GM21381 (cell line): ENCODE measurements around the gene EIF2AK3.
"Not testable (repeated sequence)": the region's sequence is repeated elsewhere in the genome, so short reads cannot be mapped to it uniquely, and the experiment has no call there.

Experiments
- ATAC-seq: cut with Tn5 transposase; IDR thresholded peaks from one replicate; pipeline ENCODE4 v1.9.1; 2021; ENCODE audit warnings: mild to moderate bottlenecking, moderate library complexity; ENCODE audit not compliant: unreplicated experiment

EIF2AK3 gene

DNA sequence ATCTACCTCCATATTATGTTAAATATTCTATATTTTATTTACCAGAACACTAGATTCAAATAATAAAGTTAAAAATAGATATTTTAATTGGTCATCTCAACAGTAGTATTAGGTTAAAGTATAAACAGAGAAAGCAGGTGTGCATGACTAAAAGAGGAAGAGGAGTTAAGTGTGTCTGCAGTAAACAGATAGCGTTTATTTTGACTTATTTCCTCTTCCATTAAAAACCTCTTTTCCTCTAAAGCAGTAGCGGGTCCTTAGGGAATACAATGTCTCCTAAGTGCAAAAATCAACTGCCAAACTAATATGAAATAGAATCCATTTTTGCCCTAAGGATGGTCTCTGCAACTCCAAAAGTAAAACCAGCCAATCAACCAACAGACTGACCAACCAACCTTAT lies 27.7 kb downstream of the EIF2AK3 start:
- peak; percentile 3 for ATAC-seq

- ATAC-seq: no peak
Measured at GRCh38 chr2:88597168-88597567, 30.1 kb downstream of the EIF2AK3 start.

DNA sequence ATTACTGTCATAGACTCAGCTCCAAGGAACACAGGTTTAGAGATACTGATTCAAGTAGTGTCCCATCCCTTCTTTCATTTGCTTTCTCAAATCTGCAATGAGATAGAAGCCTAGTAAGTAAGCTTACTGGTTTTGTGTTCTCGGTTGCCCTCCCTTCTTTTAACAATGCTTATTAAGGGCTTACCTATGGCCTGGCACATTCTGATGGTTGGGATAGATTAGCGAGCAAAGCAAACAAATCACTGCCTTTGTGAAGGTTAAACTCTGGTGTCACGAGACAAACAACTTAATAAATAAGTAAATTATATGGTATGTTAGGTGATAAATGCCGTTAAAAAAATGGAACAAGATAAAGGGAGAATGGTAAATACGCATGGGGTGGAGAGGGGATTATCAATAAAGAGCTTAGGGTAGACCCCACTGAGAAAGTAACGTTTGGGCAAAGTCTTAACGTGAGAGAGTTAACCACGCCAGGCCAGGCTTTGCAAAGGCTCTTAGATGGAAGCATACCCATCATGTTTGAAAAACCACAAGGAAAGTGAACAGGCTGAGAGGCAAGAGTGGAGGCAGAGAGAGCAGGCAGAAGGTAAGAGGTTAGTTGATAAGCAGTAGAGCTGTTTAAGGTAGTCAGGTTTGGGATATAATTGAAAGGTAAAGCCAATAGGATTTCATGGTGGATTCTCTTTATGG lies 31.0 kb downstream of the EIF2AK3 start:
- no peak for ATAC-seq

DNA sequence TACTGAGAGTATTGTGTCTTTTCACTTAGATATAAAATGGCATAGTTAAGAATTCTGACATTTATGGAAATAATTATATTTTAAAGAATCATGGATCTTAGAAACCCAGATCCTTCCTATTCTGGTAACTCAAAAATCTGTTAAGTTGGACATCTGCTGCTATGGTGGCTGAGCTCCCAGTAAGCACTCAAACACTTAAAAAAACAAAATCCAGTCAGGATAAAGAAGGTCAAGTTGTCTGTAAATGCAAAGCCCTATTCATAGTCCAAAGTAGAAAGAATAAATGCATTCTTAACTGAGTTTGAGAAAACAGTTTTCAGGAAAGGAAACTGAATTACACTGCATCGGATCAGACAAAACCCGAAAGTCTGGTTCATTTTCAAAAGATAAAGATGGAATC lies 35.6 kb downstream of the EIF2AK3 start:
- ATAC-seq: no peak

GRCh38 chr2:88590998-88591613 lies 36.2 kb downstream of the EIF2AK3 start:
- ATAC-seq: peak; percentile 85

GRCh38 chr2:88585969-88586368 lies 41.3 kb downstream of the EIF2AK3 start:
- no peak for ATAC-seq

DNA sequence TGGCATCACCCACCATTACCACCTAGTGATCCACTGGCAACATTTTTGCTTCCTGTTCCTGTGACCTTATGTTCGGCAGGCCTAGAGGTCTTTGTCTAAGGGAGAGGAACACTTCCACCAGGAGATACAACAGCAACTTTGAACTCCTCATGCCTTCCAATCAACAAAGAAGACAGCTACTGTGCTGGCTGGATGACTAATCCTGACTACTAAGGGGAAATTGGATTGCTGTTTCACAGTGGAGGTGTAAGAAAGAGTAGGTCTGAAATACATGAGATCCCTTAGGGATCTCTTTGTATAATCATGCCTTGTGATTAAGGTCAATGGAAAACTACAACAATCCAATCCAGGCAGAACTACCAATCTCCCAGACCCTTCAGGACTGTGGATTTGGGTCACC lies 45.2 kb downstream of the EIF2AK3 start:
- no peak for ATAC-seq

DNA sequence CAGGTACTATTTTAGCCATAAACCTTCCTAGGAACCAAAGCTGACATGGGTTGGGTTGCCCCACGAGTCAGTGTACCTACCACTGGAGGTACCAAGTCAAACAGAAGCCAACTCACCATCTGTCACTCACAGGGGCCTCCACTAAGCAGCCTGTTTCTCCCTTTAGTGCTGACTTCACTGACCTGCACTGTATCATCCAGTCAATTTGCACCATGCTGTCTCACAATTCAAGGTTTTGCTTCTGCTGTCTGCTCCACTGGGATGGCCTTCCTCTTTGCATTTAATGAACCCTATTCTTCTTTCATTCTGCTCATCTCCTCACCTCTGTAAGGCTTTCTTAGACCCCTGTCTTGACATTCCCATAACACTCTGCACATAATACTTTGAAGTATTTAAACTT lies 47.2 kb downstream of the EIF2AK3 start:
- ATAC-seq: no peak

DNA sequence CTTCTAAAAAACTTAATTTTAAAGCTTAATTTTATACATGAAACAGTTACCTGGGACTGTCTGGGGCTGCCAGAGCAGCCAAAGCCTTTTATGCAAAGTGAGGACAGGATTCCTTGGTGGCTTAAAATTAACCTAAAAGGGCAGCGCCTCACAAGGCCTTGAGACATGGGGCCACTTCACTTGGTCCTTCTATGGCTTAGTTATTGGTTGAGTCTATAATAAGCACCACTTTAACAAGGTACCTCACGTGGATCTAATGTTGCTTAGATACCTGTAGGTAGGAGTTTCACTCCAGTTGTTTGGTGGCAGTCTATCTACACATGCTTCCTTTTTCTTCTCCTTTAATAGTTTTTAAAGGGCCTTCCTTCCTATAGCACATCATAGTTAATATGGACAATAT lies 51.6 kb downstream of the EIF2AK3 start:
- ATAC-seq: no peak

- no peak for ATAC-seq
Measured at GRCh38 chr2:88575051-88575450, 52.2 kb downstream of the EIF2AK3 start.

- ATAC-seq: peak; percentile 78
Measured at GRCh38 chr2:88574445-88574844, 52.8 kb downstream of the EIF2AK3 start.

- ATAC-seq: no peak
Measured at GRCh38 chr2:88568179-88568578, 59.1 kb downstream of the EIF2AK3 start.

GRCh38 chr2:88564402-88564801 lies 62.9 kb downstream of the EIF2AK3 start:
- no peak for ATAC-seq

GRCh38 chr2:88563129-88563528 lies 64.1 kb downstream of the EIF2AK3 start:
- no peak for ATAC-seq

DNA sequence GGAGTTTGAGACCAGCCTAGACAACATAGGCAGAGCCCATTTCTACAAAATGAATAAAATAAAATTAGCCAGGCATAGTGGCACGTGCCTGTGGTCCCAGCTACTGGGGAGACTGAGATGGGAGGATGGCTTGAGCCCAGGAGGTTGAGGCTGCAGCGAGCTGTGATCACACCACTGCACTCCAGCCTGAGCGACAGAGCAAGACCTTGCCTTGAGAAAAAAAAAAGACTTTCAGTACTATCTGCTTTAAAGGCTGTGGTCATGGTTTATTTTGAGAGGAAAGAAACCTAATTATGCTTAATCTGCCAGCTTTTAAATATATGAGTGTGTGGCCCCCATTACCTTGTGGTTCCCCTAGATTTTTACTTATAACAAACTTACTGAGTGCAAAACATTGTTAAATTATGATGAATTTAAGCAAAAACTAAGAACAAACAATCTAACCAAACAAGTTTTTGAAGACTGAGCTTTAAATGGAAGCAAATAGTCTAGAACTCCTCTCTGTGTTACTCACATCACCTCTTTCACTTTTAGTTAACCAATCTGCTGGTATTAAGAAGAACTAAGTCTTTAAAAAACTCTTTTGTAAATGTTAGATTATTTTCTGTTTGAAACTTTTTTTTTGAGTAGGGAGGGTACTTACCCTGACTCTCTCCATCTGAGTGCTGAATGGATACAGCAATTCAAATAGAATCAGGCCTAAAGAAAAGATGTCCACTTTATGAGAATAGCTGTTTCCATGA lies 65.4 kb downstream of the EIF2AK3 start:
- peak; percentile 64 for ATAC-seq

DNA sequence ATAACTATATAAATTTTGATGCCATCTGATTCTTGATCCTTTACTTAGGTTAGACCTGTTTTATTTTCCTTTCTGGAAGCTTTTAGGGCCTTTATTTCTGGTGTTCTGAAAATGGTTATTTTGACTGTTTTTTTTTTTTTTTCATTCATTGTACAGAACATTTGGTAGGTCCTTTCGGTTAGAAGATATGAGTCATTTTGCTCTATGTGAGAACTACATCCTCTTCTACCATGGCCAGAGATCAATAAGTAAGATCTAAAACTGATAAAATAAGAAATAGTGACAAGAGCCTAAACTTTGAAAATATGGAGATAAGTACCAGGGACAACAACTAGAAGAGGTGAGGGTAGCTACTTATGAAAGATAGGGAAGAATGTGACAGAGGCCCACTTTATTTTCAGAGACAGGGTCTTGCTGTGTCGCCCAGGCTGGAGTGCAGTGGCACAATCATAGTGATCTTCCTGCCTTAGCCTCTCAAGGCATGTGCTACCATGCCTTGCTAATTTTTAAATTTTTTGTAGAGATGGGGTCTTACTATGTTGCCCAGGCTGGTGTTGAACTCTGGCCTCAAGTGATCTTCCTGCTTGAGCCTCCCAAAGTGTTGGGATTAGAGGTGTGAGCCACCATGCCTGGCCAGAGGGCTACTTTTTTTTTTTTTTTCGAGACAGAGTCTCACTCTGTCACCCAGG lies 66.5 kb downstream of the EIF2AK3 start:
- no peak for ATAC-seq

- no peak for ATAC-seq
Measured at GRCh38 chr2:88557290-88557689, 70.0 kb downstream of the EIF2AK3 start.

GRCh38 chr2:88556026-88556425 lies 71.2 kb downstream of the EIF2AK3 start:
- ATAC-seq: no peak

GRCh38 chr2:88554189-88554588 lies 73.1 kb downstream of the EIF2AK3 start:
- ATAC-seq: no peak

DNA sequence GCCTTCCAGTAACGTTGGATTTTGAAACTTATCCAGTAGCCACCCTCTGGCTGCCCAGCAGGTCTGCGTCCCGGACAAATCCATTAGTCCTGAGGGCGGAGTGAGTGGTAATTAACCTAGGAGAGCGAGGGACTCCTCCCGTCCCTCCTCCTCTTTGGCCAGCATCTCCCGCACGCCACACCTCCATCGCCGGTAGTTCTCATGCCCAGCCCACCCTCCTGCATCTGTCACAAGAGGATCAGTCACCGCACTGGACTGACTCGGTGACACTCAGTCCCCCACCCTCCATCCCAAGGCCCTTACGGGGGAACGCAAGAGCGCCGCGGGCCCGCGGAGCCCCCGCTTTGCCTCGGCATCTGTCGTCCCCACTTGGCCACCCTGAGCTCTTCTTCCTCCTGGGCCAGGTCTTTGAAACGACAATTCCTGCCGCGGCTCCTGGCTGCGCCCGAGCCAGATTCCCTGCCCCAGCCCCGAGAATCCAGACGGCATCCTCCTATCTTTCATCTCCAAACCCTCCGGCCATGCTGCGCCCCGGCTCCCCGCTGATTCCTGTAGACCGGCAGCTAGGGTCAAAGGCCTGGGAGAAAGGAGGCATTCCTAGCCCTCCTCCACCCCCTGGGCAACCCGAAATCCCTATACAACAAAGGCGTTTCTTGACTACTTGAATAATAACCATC lies 77.5 kb downstream of the EIF2AK3 start:
- no peak for ATAC-seq

DNA sequence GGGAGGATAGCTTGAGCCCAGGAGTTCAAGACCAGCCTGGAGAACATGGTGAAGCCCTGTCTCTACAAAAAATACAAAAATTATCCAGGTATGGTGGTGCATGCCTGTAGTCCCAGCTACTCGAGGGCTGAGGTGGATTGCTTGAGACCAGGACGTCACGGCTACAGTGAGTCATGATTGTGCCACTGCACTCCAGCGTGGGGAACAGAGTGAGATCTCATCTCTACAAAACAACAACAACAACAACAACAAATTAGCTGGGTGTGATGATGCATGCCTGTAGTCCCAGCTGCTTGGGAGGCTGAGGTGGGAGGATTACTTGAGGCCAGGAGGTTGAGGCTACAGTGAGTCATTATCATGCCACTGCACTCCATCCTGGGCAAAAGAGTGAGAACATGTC lies 81.0 kb downstream of the EIF2AK3 start:
- not testable (repeated sequence) for ATAC-seq
